ENCODE measurements around the gene PRDM8. TPM values are rescaled to one million over a fixed set of nuclear protein-coding genes. Genes with fewer than 3 reads are reported as not detected.
A peak's percentile ranks its signal among the peaks of the same experiment; 100 is the strongest.

Gene PRDM8
- total and polyA plus RNA-seq, 4 donors: 0.46 to 5.0 (median 2.1) TPM

DNA sequence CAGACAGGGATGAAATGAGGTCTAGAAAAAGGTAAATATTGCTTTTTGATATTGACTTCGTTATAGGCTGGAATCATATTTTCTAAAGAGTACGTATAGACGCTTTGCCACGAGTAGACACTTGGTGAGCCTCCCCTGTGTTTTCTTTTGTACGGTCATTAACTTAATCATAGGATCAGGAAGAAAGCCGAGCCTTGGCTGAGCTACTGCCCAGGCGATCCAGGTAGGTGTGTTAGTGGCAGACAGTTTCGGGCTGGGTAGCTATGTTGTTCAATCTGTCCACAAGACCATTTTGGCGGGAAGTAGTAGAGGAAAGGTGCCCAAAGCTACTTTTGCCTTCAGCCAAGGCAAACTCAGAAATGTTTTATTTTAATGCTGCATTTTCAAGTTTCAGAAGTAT lies 8.8 kb downstream of the PRDM8 start:
- 97 to 98% methylated on average over 9 of the region's 9 CpGs for WGBS, 2 donors
- H3K27ac ChIP-seq (ENCODE audit: low read depth in 1 of 2, low read length in 1 of 2): no peak overlapping the region

DNA sequence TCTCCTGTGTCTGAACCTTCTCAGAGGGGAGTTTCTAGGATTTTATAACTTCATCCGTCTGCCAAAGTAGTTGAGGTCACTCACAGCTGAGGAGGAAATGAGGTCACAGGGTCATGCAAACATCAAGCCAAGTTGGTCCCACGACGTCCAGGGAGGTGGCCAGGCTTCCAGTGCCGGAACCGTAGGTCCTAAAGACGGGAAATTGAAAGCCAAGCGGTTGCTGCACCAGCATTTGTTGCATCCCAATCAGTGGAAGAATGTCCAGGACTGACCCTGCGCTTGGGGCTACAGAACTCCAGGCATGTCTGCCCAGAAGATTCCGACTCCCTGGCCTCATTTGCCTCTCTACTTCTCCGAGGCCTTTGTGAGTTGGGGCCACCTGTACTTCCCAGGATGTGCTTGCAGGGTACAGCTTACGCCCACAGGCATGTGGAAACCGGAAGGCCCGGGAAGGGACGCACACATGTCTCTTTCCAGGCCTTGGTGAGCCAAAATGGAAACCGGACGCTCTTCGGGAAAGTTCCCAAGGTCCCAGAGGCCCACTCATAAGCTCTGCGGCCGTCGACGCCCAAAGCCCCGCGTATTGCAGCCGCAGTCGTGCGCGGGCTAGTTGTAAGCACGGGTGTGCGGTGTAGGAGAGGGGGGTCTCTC lies 9.3 kb downstream of the PRDM8 start:
- H3K27me3 ChIP-seq (ENCODE audit: control insufficient read depth in 3 of 3, insufficient read depth in 3 of 3, low read length in 2 of 3): peaks cover 0 to 67% (median 64%) of the 10 kb centered on the region in 3 donors

More for the DNA sequence above, 8.8 kb downstream of the PRDM8 start:
- no peak overlapping the region for H3K9ac ChIP-seq (ENCODE audit: insufficient read depth in 1 of 2, low read length in 2 of 2)
- TF ChIP-seq, protein P1, sequence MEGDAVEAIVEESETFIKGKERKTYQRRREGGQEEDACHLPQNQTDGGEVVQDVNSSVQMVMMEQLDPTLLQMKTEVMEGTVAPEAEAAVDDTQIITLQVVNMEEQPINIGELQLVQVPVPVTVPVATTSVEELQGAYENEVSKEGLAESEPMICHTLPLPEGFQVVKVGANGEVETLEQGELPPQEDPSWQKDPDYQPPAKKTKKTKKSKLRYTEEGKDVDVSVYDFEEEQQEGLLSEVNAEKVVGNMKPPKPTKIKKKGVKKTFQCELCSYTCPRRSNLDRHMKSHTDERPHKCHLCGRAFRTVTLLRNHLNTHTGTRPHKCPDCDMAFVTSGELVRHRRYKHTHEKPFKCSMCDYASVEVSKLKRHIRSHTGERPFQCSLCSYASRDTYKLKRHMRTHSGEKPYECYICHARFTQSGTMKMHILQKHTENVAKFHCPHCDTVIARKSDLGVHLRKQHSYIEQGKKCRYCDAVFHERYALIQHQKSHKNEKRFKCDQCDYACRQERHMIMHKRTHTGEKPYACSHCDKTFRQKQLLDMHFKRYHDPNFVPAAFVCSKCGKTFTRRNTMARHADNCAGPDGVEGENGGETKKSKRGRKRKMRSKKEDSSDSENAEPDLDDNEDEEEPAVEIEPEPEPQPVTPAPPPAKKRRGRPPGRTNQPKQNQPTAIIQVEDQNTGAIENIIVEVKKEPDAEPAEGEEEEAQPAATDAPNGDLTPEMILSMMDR (IDR thresholded peaks at IDR 0.05; ENCODE audit: control extremely low read depth, extremely low read depth): no peak
- no peak overlapping the region for H3K4me3 ChIP-seq
- H3K4me1 ChIP-seq (ENCODE audit: control insufficient read depth in 5 of 5, insufficient read depth in 5 of 5, low read length in 5 of 5): peaks cover 0 to 15% (median 10%) of the 10 kb centered on the region in 5 donors
- H3K36me3 ChIP-seq (ENCODE audit: control insufficient read depth in 4 of 4, insufficient read depth in 4 of 4, low read length in 4 of 4): no peaks in the 10 kb centered on the region
- peaks cover 0 to 71% (median 69%) of the 10 kb centered on the region in 3 donors for H3K27me3 ChIP-seq (ENCODE audit: control insufficient read depth in 3 of 3, insufficient read depth in 3 of 3, low read length in 2 of 3)
- ATAC-seq (ENCODE audit: insufficient read depth, low FRiP score): no peak
- peaks cover 0 to 8% (median 0%) of the 10 kb centered on the region in 4 donors for H3K9me3 ChIP-seq (ENCODE audit: control insufficient read depth in 4 of 4, insufficient read depth in 3 of 4, low read length in 3 of 4)
- no peak for DNase-seq

DNA sequence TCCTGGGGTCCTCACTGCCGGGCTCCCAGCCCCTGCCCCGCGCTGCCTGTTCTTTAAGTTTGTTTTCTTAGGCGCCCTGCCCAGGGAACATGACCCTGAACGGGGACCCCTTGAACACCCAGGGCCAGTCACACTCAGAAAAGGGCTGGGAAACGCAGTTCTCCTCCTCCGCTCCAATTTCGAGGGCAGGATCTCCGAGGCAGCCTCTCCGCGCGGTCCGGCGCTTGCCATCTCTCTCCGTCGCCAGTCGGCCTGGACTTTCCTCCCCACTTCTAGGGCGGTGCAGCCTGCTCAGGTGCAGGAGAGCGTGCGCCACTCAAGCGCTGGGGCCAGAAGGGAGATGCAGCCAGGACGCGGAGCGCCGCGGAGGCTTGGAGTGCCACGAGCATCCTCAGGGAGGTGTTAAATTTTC lies 9.9 kb downstream of the PRDM8 start:
- Histone ChIP-seq H3K4me1 (ENCODE audit: control insufficient read depth in 5 of 5, insufficient read depth in 5 of 5, low read length in 5 of 5) (peaks cover 0 to 10% (median 4%) of the 10 kb centered on the region in 5 donors), H3K9me3 (ENCODE audit: control insufficient read depth in 4 of 4, insufficient read depth in 3 of 4, low read length in 3 of 4) (peaks cover 0 to 8% (median 0%) of the 10 kb centered on the region in 4 donors), H3K27me3 (ENCODE audit: control insufficient read depth in 3 of 3, insufficient read depth in 3 of 3, low read length in 2 of 3) (peaks cover 0 to 64% (median 62%) of the 10 kb centered on the region in 3 donors), H3K9ac (ENCODE audit: insufficient read depth in 1 of 2, low read length in 2 of 2) (no peak overlapping the region), H3K4me3 (no peak overlapping the region), H3K27ac (ENCODE audit: low read depth in 1 of 2, low read length in 1 of 2) (no peak overlapping the region), H3K36me3 (ENCODE audit: control insufficient read depth in 4 of 4, insufficient read depth in 4 of 4, low read length in 4 of 4) (no peaks in the 10 kb centered on the region)
- TF ChIP-seq, protein P1 (IDR thresholded peaks at IDR 0.05; ENCODE audit: control extremely low read depth, extremely low read depth): no peak
- 33 to 37% methylated on average over 27 of the region's 27 CpGs for WGBS, 2 donors
- DNase-seq: peak in 1 of 3 donors; percentile 23
- no peak for ATAC-seq (ENCODE audit: insufficient read depth, low FRiP score)

More for the DNA sequence above, 9.3 kb downstream of the PRDM8 start:
- TF ChIP-seq, protein P1 (IDR thresholded peaks at IDR 0.05; ENCODE audit: control extremely low read depth, extremely low read depth): no peak
- Histone ChIP-seq H3K9me3 (ENCODE audit: control insufficient read depth in 4 of 4, insufficient read depth in 3 of 4, low read length in 3 of 4) (peaks cover 0 to 8% (median 0%) of the 10 kb centered on the region in 4 donors), H3K4me3 (no peak overlapping the region), H3K36me3 (ENCODE audit: control insufficient read depth in 4 of 4, insufficient read depth in 4 of 4, low read length in 4 of 4) (no peaks in the 10 kb centered on the region), H3K27ac (ENCODE audit: low read depth in 1 of 2, low read length in 1 of 2) (no peak overlapping the region), H3K9ac (ENCODE audit: insufficient read depth in 1 of 2, low read length in 2 of 2) (no peak overlapping the region), H3K4me1 (ENCODE audit: control insufficient read depth in 5 of 5, insufficient read depth in 5 of 5, low read length in 5 of 5) (peaks cover 0 to 14% (median 7%) of the 10 kb centered on the region in 5 donors)
- DNase-seq (peak in 2 of 3 donors; percentile 19 to 44), ATAC-seq (ENCODE audit: insufficient read depth, low FRiP score) (no peak)
- 59 to 64% methylated on average over 29 of the region's 29 CpGs for WGBS, 2 donors
